SHP77 (cell line): ENCODE results near the gene GCH1.

Source experiments
- DNase-seq, 2 experiments: peaks; one replicate each; lab custom pipeline; 2025; lab: John Stamatoyannopoulos, UW

The GCH1 gene

GRCh38 chr14:54797986-54798385, 104.6 kb downstream of the GCH1 start:
- no peak for DNase-seq

DNA sequence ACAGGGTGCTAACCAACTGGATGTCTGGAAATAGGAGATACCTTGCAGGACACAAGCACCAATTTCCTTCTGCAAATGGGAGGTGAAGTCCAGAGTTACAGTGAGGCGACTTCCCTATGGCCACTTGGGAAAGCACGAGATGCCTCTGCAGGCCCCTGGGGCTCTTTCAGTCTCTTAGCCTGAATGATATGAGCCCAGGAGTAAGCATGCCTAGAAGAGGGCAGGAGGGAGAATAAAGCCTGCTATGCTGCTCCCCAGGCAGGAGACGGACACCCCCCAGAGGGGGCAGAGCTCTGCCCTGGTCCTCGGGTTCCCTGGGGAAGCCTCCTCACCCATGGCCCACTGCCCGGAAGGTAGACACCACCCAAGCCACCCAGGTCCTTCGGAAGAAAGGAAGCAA, 105.1 kb downstream of the GCH1 start:
- DNase-seq = no peak

- DNase-seq = no peak
Observed at GRCh38 chr14:54796961-54797360, 105.7 kb downstream of the GCH1 start.

- DNase-seq = no peak
Observed at GRCh38 chr14:54794796-54795195, 107.8 kb downstream of the GCH1 start.

GRCh38 chr14:54794159-54794558, 108.5 kb downstream of the GCH1 start:
- no peak for DNase-seq

DNA sequence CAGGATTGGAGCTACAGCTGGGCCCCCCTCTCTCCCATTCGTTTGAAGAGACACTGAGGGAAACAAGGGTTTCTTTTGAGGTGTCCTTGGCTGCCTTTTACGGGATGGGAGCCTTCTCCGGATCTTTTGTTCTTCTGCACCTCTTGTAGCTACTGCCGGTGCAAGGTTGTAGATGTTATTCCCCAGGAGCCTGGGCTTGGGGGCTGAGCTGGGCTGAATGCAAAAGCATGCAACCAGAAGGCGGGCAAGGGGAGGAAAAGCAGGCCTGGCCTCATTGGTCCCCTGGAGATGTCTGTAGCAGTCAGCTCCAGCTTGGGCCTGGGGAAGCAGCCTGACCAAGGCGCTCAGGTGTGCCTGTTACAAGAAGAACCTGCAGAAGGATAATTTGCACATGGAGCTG, 110.3 kb downstream of the GCH1 start:
- no peak for DNase-seq
